Neural progenitor cell (in vitro differentiated cells): ENCODE measurements around the gene MYCBPAP. TPM values are rescaled to one million over a fixed set of nuclear protein-coding genes. Genes with fewer than 3 reads are reported as not detected.

Experiments used
- DNase-seq: peaks from one replicate; pipeline ENCODE4 v3.0.0-alpha.2; 2016; ENCODE audit warnings: low spot score
- H2AFZ ChIP-seq: fragments of 200-600 bp; sonication (generic); replicated peaks from 2 replicates; pipeline ENCODE4 v1.6.1; 2016; ENCODE audit warnings: antibody characterized with exemption
- H3F3A ChIP-seq: fragments of 200-600 bp; sonication (generic); 2 replicates; pipeline ENCODE4 v1.6.1; 2016; ENCODE audit warnings: antibody characterized with exemption, low read depth
- H3K27ac ChIP-seq: fragments of 200-600 bp; sonication (generic); 2 replicates; pipeline ENCODE4 v1.5.1; 2016; ENCODE audit warnings: mild to moderate bottlenecking
- H3K27me3 ChIP-seq: fragments of 200-600 bp; sonication (generic); 2 replicates; pipeline ENCODE4 v1.6.1; 2016; ENCODE audit warnings: mild to moderate bottlenecking, moderate library complexity
- H3K36me3 ChIP-seq: fragments of 200-600 bp; sonication (generic); 2 replicates; pipeline ENCODE4 v1.5.1; 2016
- H3K4me1 ChIP-seq: fragments of 200-600 bp; sonication (generic); 2 replicates; pipeline ENCODE4 v1.6.1; 2016; ENCODE audit warnings: mixed run types
- H3K4me2 ChIP-seq: fragments of 200-600 bp; sonication (generic); 2 replicates; pipeline ENCODE4 v1.6.1; 2016
- H3K4me3 ChIP-seq: fragments of 200-600 bp; sonication (generic); 2 replicates; pipeline ENCODE4 v1.5.1; 2016
- H3K79me2 ChIP-seq: fragments of 200-600 bp; sonication (generic); 2 replicates; pipeline ENCODE4 v1.6.1; 2016; ENCODE audit warnings: low read depth
- H3K9ac ChIP-seq: fragments of 200-600 bp; sonication (generic); 2 replicates; pipeline ENCODE4 v1.6.1; 2016
- H3K9me3 ChIP-seq: fragments of 200-600 bp; sonication (generic); 2 replicates; pipeline ENCODE4 v1.5.1; 2016; ENCODE audit warnings: low read depth
- H4K20me1 ChIP-seq: fragments of 200-600 bp; sonication (generic); 2 replicates; pipeline ENCODE4 v1.6.1; 2016; ENCODE audit warnings: low read depth
- H3K27ac Mint-ChIP-seq: 3 replicates; pipeline ENCODE4 v1.8.0; 2021; ENCODE audit warnings: mixed read lengths
- H3K27me3 Mint-ChIP-seq: 2 replicates; pipeline ENCODE4 v1.8.0; 2022; ENCODE audit warnings: low read depth, mild to moderate bottlenecking, inconsistent platforms, moderate library complexity, mixed read lengths; ENCODE audit not compliant: insufficient read depth
- H3K36me3 Mint-ChIP-seq: 3 replicates; pipeline ENCODE4 v1.8.0; 2021; ENCODE audit warnings: mixed read lengths
- H3K4me1 Mint-ChIP-seq: 3 replicates; pipeline ENCODE4 v1.8.0; 2021; ENCODE audit warnings: mixed read lengths
- H3K4me3 Mint-ChIP-seq: 3 replicates; pipeline ENCODE4 v1.8.0; 2021; ENCODE audit warnings: mild to moderate bottlenecking, moderate library complexity, mixed read lengths
- H3K9me3 Mint-ChIP-seq: 3 replicates; pipeline ENCODE4 v1.8.0; 2020; ENCODE audit warnings: mixed read lengths
- CTCF ChIP-seq: fragments of 200-600 bp; sonication (generic); IDR thresholded peaks from 2 replicates; pipeline ENCODE4 v1.5.1; 2017; ENCODE audit warnings: antibody characterized with exemption, mild to moderate bottlenecking
- EZH2 ChIP-seq: fragments of 200-600 bp; sonication (generic); IDR thresholded peaks from 2 replicates; pipeline ENCODE4 v1.6.1; 2017; ENCODE audit warnings: antibody characterized with exemption, mild to moderate bottlenecking, moderate library complexity
- EZH2phosphoT487 ChIP-seq: fragments of 200-600 bp; sonication (generic); IDR thresholded peaks from 2 replicates; pipeline ENCODE4 v1.6.1; 2017; ENCODE audit warnings: antibody characterized with exemption
- total RNA-seq: library from RNA; depleted of rRNA; stranded (reverse); fragments of >200 nt; gene quantifications from 2 replicates; pipeline ENCODE4 v1.2.3, GENCODE V29; 2015; ENCODE audit warnings: low replicate concordance

The MYCBPAP gene
- total RNA-seq, 1 donor from 2014 or later: 3.5 TPM

GRCh38 chr17:50558091-50558490, 49.9 kb downstream of the MYCBPAP start:
- peaks cover 36% of the 10 kb centered on the region for H3K4me1 ChIP-seq
- H3K9me3 ChIP-seq: no peaks in the 10 kb centered on the region
- no peak overlapping the region for H3K27ac Mint-ChIP-seq
- peaks cover 29% of the 10 kb centered on the region for H4K20me1 ChIP-seq
- no peak overlapping the region for H2AFZ ChIP-seq
- H3K4me3 Mint-ChIP-seq: peak overlapping the region; percentile 93
- H3F3A ChIP-seq: peaks cover 46% of the 10 kb centered on the region
- H3K4me3 ChIP-seq: no peak overlapping the region
- peaks cover 34% of the 10 kb centered on the region for H3K27me3 Mint-ChIP-seq
- H3K4me2 ChIP-seq: peak overlapping the region; percentile 80
- H3K9me3 Mint-ChIP-seq: no peaks in the 10 kb centered on the region
- no peak overlapping the region for H3K27ac ChIP-seq
- no peaks in the 10 kb centered on the region for H3K79me2 ChIP-seq
- H3K36me3 Mint-ChIP-seq: no peaks in the 10 kb centered on the region
- peaks cover 65% of the 10 kb centered on the region for H3K27me3 ChIP-seq
- no peak for TF ChIP-seq CTCF
- no peak for TF ChIP-seq EZH2
- no peak for TF ChIP-seq EZH2phosphoT487
- peaks cover 32% of the 10 kb centered on the region for H3K4me1 Mint-ChIP-seq
- no peak overlapping the region for H3K9ac ChIP-seq
- no peak for DNase-seq
- H3K36me3 ChIP-seq: no peaks in the 10 kb centered on the region

GRCh38 chr17:50558581-50558940, 50.3 kb downstream of the MYCBPAP start:
- Histone ChIP-seq H3K27me3 (peaks cover 70% of the 10 kb centered on the region), H3K4me1 (peaks cover 41% of the 10 kb centered on the region)

GRCh38 chr17:50558941-50559614, 50.8 kb downstream of the MYCBPAP start:
- Mint-ChIP-seq H3K27ac (no peak overlapping the region), H3K9me3 (no peaks in the 10 kb centered on the region), H3K4me1 (peaks cover 42% of the 10 kb centered on the region), H3K36me3 (no peaks in the 10 kb centered on the region), H3K4me3 (peak overlapping the region; percentile 93), H3K27me3 (peaks cover 42% of the 10 kb centered on the region)
- Histone ChIP-seq H3K36me3 (no peaks in the 10 kb centered on the region), H3K4me2 (peak overlapping the region; percentile 80), H3K9me3 (no peaks in the 10 kb centered on the region), H3K27me3 (peaks cover 75% of the 10 kb centered on the region), H3K4me1 (peaks cover 46% of the 10 kb centered on the region), H3F3A (peaks cover 46% of the 10 kb centered on the region), H3K27ac (no peak overlapping the region), H3K79me2 (no peaks in the 10 kb centered on the region), H2AFZ (no peak overlapping the region), H3K4me3 (peak overlapping the region; percentile 86), H3K9ac (no peak overlapping the region), H4K20me1 (peaks cover 34% of the 10 kb centered on the region)
- TF ChIP-seq EZH2: peak; percentile 12
- peak; percentile 12 for TF ChIP-seq CTCF
- peak; percentile 24 for TF ChIP-seq EZH2phosphoT487
- DNase-seq: peak; percentile 86

More at GRCh38 chr17:50558581-50558940, 50.3 kb downstream of the MYCBPAP start:
- peaks cover 38% of the 10 kb centered on the region for H3K27me3 Mint-ChIP-seq
- H3K4me2 ChIP-seq: peak overlapping the region; percentile 80
- no peak for DNase-seq
- no peaks in the 10 kb centered on the region for H3K9me3 ChIP-seq
- H3K4me3 Mint-ChIP-seq: peak overlapping the region; percentile 93
- H3K9ac ChIP-seq: no peak overlapping the region
- H3K4me1 Mint-ChIP-seq: peaks cover 37% of the 10 kb centered on the region
- peaks cover 46% of the 10 kb centered on the region for H3F3A ChIP-seq
- peak overlapping the region; percentile 86 for H3K4me3 ChIP-seq
- H3K36me3 Mint-ChIP-seq: no peaks in the 10 kb centered on the region
- H3K9me3 Mint-ChIP-seq: no peaks in the 10 kb centered on the region
- no peak overlapping the region for H3K27ac Mint-ChIP-seq
- no peak for TF ChIP-seq CTCF
- no peaks in the 10 kb centered on the region for H3K79me2 ChIP-seq
- H4K20me1 ChIP-seq: peaks cover 34% of the 10 kb centered on the region
- H3K27ac ChIP-seq: no peak overlapping the region
- no peaks in the 10 kb centered on the region for H3K36me3 ChIP-seq
- no peak overlapping the region for H2AFZ ChIP-seq
